Endothelial cell of umbilical vein (primary cell): ENCODE results near the gene PCBD2. TPM values are rescaled to one million over a fixed set of nuclear protein-coding genes. Genes with fewer than 3 reads are reported as not detected.

Source experiments
- BruUV-seq: library from RNA; stranded (reverse); fragments of 400-500 nt; replicated peaks from 2 replicates; lab custom pipeline; 2021; lab: Mats Ljungman, UMichigan
- CTCF ChIA-PET: fragments of 300-600, 350-600 bp; sonication (Branson Sonifier 250); formaldehyde crosslinking; loops from one replicate; lab custom pipeline; 2021; ENCODE audit warnings: antibody characterized with exemption, inconsistent platforms; lab: Charles Lee
- POLR2A ChIA-PET: fragments of 300-600, 350-600 bp; sonication (Branson Sonifier 250); formaldehyde crosslinking; loops from one replicate; lab custom pipeline; 2021; ENCODE audit warnings: antibody characterized with exemption, inconsistent platforms; lab: Charles Lee
- DNase-seq: peaks from one replicate; pipeline ENCODE4 v3.0.0-alpha.2; 2011; ENCODE audit warnings: low read depth, low spot score
- FAIRE-seq: peaks from 2 replicates; lab custom pipeline; 2011; peaks lifted over from hg19 to GRCh38; lab: Jason Lieb, UNC
- H2AFZ ChIP-seq: 2 replicates; pipeline ENCODE4 v1.6.0; 2012; ENCODE audit warnings: low read depth, low read length, control low read depth, inconsistent platforms
- H3K27ac ChIP-seq: 2 replicates; pipeline ENCODE4 v1.5.1; 2011; ENCODE audit warnings: low read depth, mild to moderate bottlenecking, control low read depth, low read length, moderate library complexity; ENCODE audit not compliant: insufficient read depth
- H3K27me3 ChIP-seq, 2 experiments: 2 replicates each; pipeline versions ENCODE4 v1.6.0 to v1.6.1; 2011; ENCODE audit warnings: low read length in 2 of 2, mixed read lengths in 1 of 2; ENCODE audit not compliant: control insufficient read depth in 2 of 2, insufficient read depth in 2 of 2
- H3K36me3 ChIP-seq, 2 experiments: 2 replicates in 1 of 2; 3 replicates in 1 of 2; pipeline ENCODE4 v1.5.1; 2011; ENCODE audit warnings: low read length in 2 of 2, mild to moderate bottlenecking in 1 of 2, moderate library complexity in 1 of 2; ENCODE audit not compliant: control insufficient read depth in 2 of 2, insufficient read depth in 2 of 2; ENCODE audit errors: extremely low read depth in 1 of 2
- H3K4me1 ChIP-seq: 3 replicates; pipeline ENCODE4 v1.5.1; 2011; ENCODE audit warnings: mild to moderate bottlenecking, low read length; ENCODE audit not compliant: control insufficient read depth, insufficient read depth; ENCODE audit errors: extremely low read depth
- H3K4me2 ChIP-seq: 2 replicates; pipeline ENCODE4 v1.6.1; 2011; ENCODE audit warnings: low read length, control low read depth, mixed read lengths; ENCODE audit not compliant: insufficient read depth
- H3K4me3 ChIP-seq, 3 experiments: fragments of 200-600 bp in 1 of 3; sonication (generic), shearing (Covaris generic) in 1 of 3; replicated peaks in 1 of 3; 2 replicates each; pipeline ENCODE4 v1.5.1; 2011 to 2016; ENCODE audit warnings: control low read depth in 3 of 3, low read length in 3 of 3, mild to moderate bottlenecking in 2 of 3, inconsistent platforms in 1 of 3, low read depth in 1 of 3, moderate library complexity in 1 of 3; ENCODE audit not compliant: insufficient read depth in 1 of 3
- H3K79me2 ChIP-seq: 2 replicates; pipeline ENCODE4 v1.6.0; 2012; ENCODE audit warnings: low read length, inconsistent platforms; ENCODE audit not compliant: control insufficient read depth, insufficient read depth
- H3K9ac ChIP-seq: replicated peaks from 2 replicates; pipeline ENCODE3; 2011; ENCODE audit warnings: low read length, control low read depth; ENCODE audit not compliant: insufficient read depth; ENCODE audit errors: extremely low read depth
- H3K9me1 ChIP-seq: replicated peaks from 3 replicates; pipeline ENCODE4 v1.6.0; 2011; ENCODE audit warnings: mild to moderate bottlenecking, low read length; ENCODE audit not compliant: control insufficient read depth, insufficient read depth; ENCODE audit errors: extremely low read depth
- H3K9me3 ChIP-seq: replicated peaks from 2 replicates; pipeline ENCODE4 v1.5.1; 2012; ENCODE audit warnings: low read length, inconsistent platforms; ENCODE audit not compliant: control insufficient read depth, insufficient read depth
- H4K20me1 ChIP-seq: replicated peaks from 2 replicates; pipeline ENCODE3; 2011; ENCODE audit warnings: mild to moderate bottlenecking, low read length; ENCODE audit not compliant: control insufficient read depth, insufficient read depth; ENCODE audit errors: extremely low read depth
- CTCF ChIP-seq, 2 donors: IDR thresholded peaks; 1 replicate in 1 of 2; 2 replicates in 1 of 2; pipeline ENCODE4 v1.5.1; 2011; ENCODE audit warnings: low read length in 2 of 2, mild to moderate bottlenecking in 2 of 2, moderate library complexity in 2 of 2, control low read depth in 1 of 2, inconsistent platforms in 1 of 2, low read depth in 1 of 2; ENCODE audit not compliant: insufficient read depth in 1 of 2; ENCODE audit errors: extremely low read depth in 1 of 2
- EZH2 ChIP-seq: IDR thresholded peaks from 2 replicates; pipeline ENCODE4 v1.6.1; 2012; ENCODE audit warnings: borderline replicate concordance, low read depth, mild to moderate bottlenecking, moderate library complexity, low read length, inconsistent platforms; ENCODE audit not compliant: severe bottlenecking
- FOS ChIP-seq: IDR thresholded peaks from 2 replicates; pipeline ENCODE4 v1.6.1; 2011; ENCODE audit warnings: mild to moderate bottlenecking, low read length, moderate library complexity, borderline replicate concordance; ENCODE audit not compliant: insufficient read depth
- GATA2 ChIP-seq: IDR thresholded peaks from 2 replicates; pipeline ENCODE4 v1.7.0; 2011; ENCODE audit warnings: low read depth, mild to moderate bottlenecking, moderate library complexity, mixed read lengths, low read length; ENCODE audit not compliant: insufficient read length, insufficient read depth
- JUN ChIP-seq: IDR thresholded peaks from 2 replicates; pipeline ENCODE4 v1.6.1; 2011; ENCODE audit warnings: borderline replicate concordance, low read depth; ENCODE audit not compliant: insufficient read length, insufficient read depth
- MAX ChIP-seq: IDR thresholded peaks from 2 replicates; pipeline ENCODE4 v1.6.1; 2011; ENCODE audit not compliant: insufficient read depth, insufficient read length
- MYC ChIP-seq: IDR thresholded peaks from one replicate; pipeline ENCODE4 v1.6.1; 2011; ENCODE audit warnings: mild to moderate bottlenecking, low read depth, low read length
- POLR2A ChIP-seq: IDR thresholded peaks from 2 replicates; pipeline ENCODE4 v1.6.1; 2012; ENCODE audit warnings: low read depth, mild to moderate bottlenecking, control low read depth, low read length
- POLR2AphosphoS5 ChIP-seq: IDR thresholded peaks from 2 replicates; pipeline ENCODE4 v1.6.1; 2012; ENCODE audit warnings: low read depth, mild to moderate bottlenecking, control low read depth, low read length, moderate library complexity; ENCODE audit not compliant: insufficient read depth
- dilution Hi-C: fragments of 300-500 bp; cut with MboI; formaldehyde crosslinking; loops from one replicate; pipeline ENCODE4 v1.15.0; 2019; ENCODE audit warnings: low sequenced_read_pairs; ENCODE audit not compliant: extremely low pct_ligation_motif_present
- intact Hi-C: fragments of 100-400 bp; cut with micrococcal nuclease; formaldehyde crosslinking; loops from one replicate; pipeline ENCODE4 v1.10.0; 2022
- polyA plus RNA-seq, 4 experiments: library from polyadenylated mRNA; depleted of rRNA in 3 of 4; stranded (reverse) in 3 of 4; unstranded in 1 of 4; fragments of >200 nt; gene quantifications; 2 replicates each; pipeline versions ENCODE4 v1.2.1 to v1.2.3, GENCODE V29; 2011 to 2012; ENCODE audit warnings: missing spikeins in 1 of 4
- total RNA-seq: library from RNA; stranded (reverse); gene quantifications from 2 replicates; pipeline ENCODE4 v1.2.3, GENCODE V29; 2021

The PCBD2 gene
- total and polyA plus RNA-seq, 2 donors (not counting 3 experiments of a cell fraction or from before 2014, with no cell fraction given), result 4.0 to 10.7 TPM

GRCh38 chr5:135008556-135008955 is 103.6 kb downstream of the PCBD2 start:
- Histone ChIP-seq H3K9ac (no peak overlapping the region), H3K4me2 (no peak overlapping the region), H3K27ac (no peak overlapping the region), H4K20me1 (no peaks in the 10 kb centered on the region), H3K79me2 (no peaks in the 10 kb centered on the region), H3K4me1 (no peaks in the 10 kb centered on the region), H3K4me3 (no peak overlapping the region), H3K9me1 (no peaks in the 10 kb centered on the region), H3K9me3 (no peaks in the 10 kb centered on the region), H3K36me3 (no peaks in the 10 kb centered on the region), H2AFZ (no peak overlapping the region), H3K27me3 (peaks cover 0 to 1% of the 10 kb centered on the region in 2 experiments)
- dilution Hi-C loops, result no loop called here
- TF ChIP-seq EZH2 (no peak), POLR2AphosphoS5 (no peak), JUN (no peak), POLR2A (no peak), MYC (no peak), MAX (no peak), GATA2 (no peak), CTCF (IDR thresholded peaks at IDR 0.05; ENCODE audit: extremely low read depth in 1 of 2, insufficient read depth in 1 of 2, low read depth in 1 of 2, low read length in 2 of 2) (no peak), FOS (no peak)
- FAIRE-seq (no peak), DNase-seq (no peak)
- intact Hi-C loops, result no loop called here
- no TSS peak for BruUV-seq
- ChIA-PET CTCF (no interaction called here), POLR2A (no interaction called here)
